Endodermal cell (in vitro differentiated cells): ENCODE measurements around the gene SLC9A8. TPM values are rescaled to one million over a fixed set of nuclear protein-coding genes. Genes with fewer than 3 reads are reported as not detected.

Experiments
- DNase-seq: peaks from one replicate; pipeline ENCODE4 v3.0.0-alpha.2; 2017
- H3K27ac ChIP-seq: 2 replicates; pipeline ENCODE4 v1.5.1; 2013; ENCODE audit warnings: mild to moderate bottlenecking, low read depth, low read length, moderate library complexity
- H3K27me3 ChIP-seq: 2 replicates; pipeline ENCODE4 v1.6.1; 2013; ENCODE audit warnings: mild to moderate bottlenecking, low read length, moderate library complexity; ENCODE audit not compliant: insufficient read depth, control insufficient read depth, poor library complexity, severe bottlenecking
- H3K36me3 ChIP-seq: 2 replicates; pipeline ENCODE4 v1.7.0; 2013; ENCODE audit warnings: mild to moderate bottlenecking, low read length, moderate library complexity; ENCODE audit not compliant: control insufficient read depth, insufficient read depth
- H3K4me1 ChIP-seq: one replicate; pipeline ENCODE4 v1.7.0; 2013; ENCODE audit warnings: low read length; ENCODE audit not compliant: control insufficient read depth, insufficient read depth
- H3K4me3 ChIP-seq: 2 replicates; pipeline ENCODE4 v1.5.1; 2013; ENCODE audit warnings: mild to moderate bottlenecking, low read length, moderate library complexity
- H3K9ac ChIP-seq: 2 replicates; pipeline ENCODE4 v1.6.1; 2013; ENCODE audit warnings: mild to moderate bottlenecking, low read length, moderate library complexity; ENCODE audit not compliant: poor library complexity, severe bottlenecking; ENCODE audit errors: extremely low read depth
- H3K9me3 ChIP-seq: 2 replicates; pipeline ENCODE4 v1.6.1; 2013; ENCODE audit warnings: mild to moderate bottlenecking, low read length, moderate library complexity; ENCODE audit not compliant: control insufficient read depth
- H3K27ac Mint-ChIP-seq: 2 replicates; pipeline ENCODE4 v1.8.0; 2020; ENCODE audit warnings: mixed read lengths
- H3K27me3 Mint-ChIP-seq: 2 replicates; pipeline ENCODE4 v1.8.0; 2021; ENCODE audit warnings: mild to moderate bottlenecking, mixed read lengths; ENCODE audit not compliant: insufficient read depth
- H3K36me3 Mint-ChIP-seq: 2 replicates; pipeline ENCODE4 v1.8.0; 2020; ENCODE audit warnings: low read depth, mixed read lengths
- H3K4me1 Mint-ChIP-seq: 2 replicates; pipeline ENCODE4 v1.8.0; 2020; ENCODE audit warnings: mixed read lengths
- H3K4me3 Mint-ChIP-seq: 2 replicates; pipeline ENCODE4 v1.8.0; 2020; ENCODE audit warnings: mild to moderate bottlenecking, moderate library complexity, mixed read lengths
- H3K9me3 Mint-ChIP-seq: 2 replicates; pipeline ENCODE4 v1.8.0; 2020; ENCODE audit warnings: mild to moderate bottlenecking, mixed read lengths
- WGBS, 2 experiments: methylation state at CpG; one replicate each; pipeline versions ENCODE4 v1.1.5 to v1.1.7; 2013; ENCODE audit warnings: missing lambda C conversion rate in 2 of 2, mixed read lengths in 1 of 2; ENCODE audit not compliant: insufficient coverage in 1 of 2, insufficient read length in 1 of 2; 5-methylcytosine and 5-hydroxymethylcytosine counted together
- total RNA-seq, 2 donors: library from RNA; stranded (reverse); fragmentation: NEBNext Ultra II Directional in 1 of 2; extraction: Animal tissue kit (Norgen Biotek cat#: 25700) in 1 of 2; gene quantifications; 2 replicates in 1 of 2; 3 replicates in 1 of 2; pipeline ENCODE4 v1.2.1, GENCODE V29; 2021
- TF ChIP-seq, protein P1 (sequence below): fragments of 200-600 bp; sonication (generic); conservative IDR thresholded peaks from 2 replicates; pipeline ENCODE4 v1.5.0; 2021; ENCODE audit warnings: antibody characterized with exemption, mild to moderate bottlenecking

SLC9A8 gene
- total RNA-seq, 2 donors from 2014 or later, result 8.6 to 10.3 TPM

DNA sequence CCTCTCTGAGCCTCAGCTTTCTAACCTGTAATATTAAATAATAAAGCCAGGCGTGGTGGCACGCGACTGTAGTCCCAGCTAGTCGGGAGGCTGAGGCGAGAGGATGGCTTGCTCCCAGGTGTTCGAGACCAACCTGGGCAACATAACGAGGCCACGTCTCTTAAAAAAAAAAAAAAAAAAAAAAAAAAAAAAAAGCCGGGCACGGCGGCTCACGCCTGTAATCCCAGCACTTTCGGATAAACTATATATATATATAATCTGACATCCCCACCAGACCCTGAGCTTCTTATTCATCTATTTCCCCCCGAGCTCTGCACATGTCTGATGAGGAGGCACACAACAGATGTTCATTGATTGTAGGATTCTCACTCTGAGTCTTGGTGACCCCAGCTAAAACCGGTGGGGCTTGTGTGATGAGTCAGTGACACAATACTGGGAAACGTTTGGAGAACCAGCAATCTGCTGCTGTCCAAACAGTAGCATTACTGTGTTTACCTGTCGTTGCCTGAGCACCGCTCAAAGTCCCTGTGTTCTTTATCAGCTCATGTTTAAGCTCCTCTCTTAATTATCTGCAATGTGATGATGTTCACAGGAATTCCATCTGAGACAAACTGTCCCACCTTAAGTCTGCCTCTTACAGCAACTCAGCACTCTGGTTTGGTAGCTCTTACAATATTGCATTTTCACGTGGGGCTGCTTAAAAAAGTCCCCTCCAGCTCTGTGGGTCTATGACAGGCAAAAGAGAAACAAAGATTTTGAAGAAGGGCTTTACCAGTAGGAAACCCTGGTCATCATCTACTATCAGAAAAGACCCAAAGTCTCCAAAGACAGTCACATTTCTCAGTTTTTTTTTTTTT, 103.7 kb downstream of the SLC9A8 start:
- H3K27ac ChIP-seq, result peak overlapping the region; percentile 100

GRCh38 chr20:49918446-49918845, 105.8 kb downstream of the SLC9A8 start:
- no peak for DNase-seq
- Mint-ChIP-seq H3K4me3 (no peak overlapping the region), H3K36me3 (no peaks in the 10 kb centered on the region), H3K27ac (no peak overlapping the region), H3K27me3 (peaks cover 14% of the 10 kb centered on the region), H3K4me1 (peaks cover 21% of the 10 kb centered on the region), H3K9me3 (peaks cover 11% of the 10 kb centered on the region)
- TF ChIP-seq, protein P1, sequence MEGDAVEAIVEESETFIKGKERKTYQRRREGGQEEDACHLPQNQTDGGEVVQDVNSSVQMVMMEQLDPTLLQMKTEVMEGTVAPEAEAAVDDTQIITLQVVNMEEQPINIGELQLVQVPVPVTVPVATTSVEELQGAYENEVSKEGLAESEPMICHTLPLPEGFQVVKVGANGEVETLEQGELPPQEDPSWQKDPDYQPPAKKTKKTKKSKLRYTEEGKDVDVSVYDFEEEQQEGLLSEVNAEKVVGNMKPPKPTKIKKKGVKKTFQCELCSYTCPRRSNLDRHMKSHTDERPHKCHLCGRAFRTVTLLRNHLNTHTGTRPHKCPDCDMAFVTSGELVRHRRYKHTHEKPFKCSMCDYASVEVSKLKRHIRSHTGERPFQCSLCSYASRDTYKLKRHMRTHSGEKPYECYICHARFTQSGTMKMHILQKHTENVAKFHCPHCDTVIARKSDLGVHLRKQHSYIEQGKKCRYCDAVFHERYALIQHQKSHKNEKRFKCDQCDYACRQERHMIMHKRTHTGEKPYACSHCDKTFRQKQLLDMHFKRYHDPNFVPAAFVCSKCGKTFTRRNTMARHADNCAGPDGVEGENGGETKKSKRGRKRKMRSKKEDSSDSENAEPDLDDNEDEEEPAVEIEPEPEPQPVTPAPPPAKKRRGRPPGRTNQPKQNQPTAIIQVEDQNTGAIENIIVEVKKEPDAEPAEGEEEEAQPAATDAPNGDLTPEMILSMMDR, result no peak
- no peaks in the 10 kb centered on the region for H3K36me3 ChIP-seq
- no peak overlapping the region for H3K4me3 ChIP-seq
- H3K9ac ChIP-seq, result no peak overlapping the region
- WGBS, 2 experiments, result 90% methylated on average over 3 of the region's 3 CpGs
- no peaks in the 10 kb centered on the region for H3K27me3 ChIP-seq
- no peaks in the 10 kb centered on the region for H3K9me3 ChIP-seq
- no peak overlapping the region for H3K27ac ChIP-seq
- H3K4me1 ChIP-seq, result peaks cover 6% of the 10 kb centered on the region

More for the DNA sequence above, 103.7 kb downstream of the SLC9A8 start:
- Histone ChIP-seq H3K27me3 (no peaks in the 10 kb centered on the region), H3K4me1 (peaks cover 6% of the 10 kb centered on the region), H3K4me3 (peak overlapping the region; percentile 98), H3K9me3 (no peaks in the 10 kb centered on the region), H3K36me3 (peaks cover 5% of the 10 kb centered on the region), H3K9ac (peak overlapping the region; percentile 97)
- 62 to 63% methylated on average over 5 to 14 of the region's 19 CpGs for WGBS, 2 experiments
- Mint-ChIP-seq H3K27me3 (peaks cover 9% of the 10 kb centered on the region), H3K9me3 (peaks cover 6% of the 10 kb centered on the region), H3K4me3 (peak overlapping the region; percentile 86), H3K36me3 (no peaks in the 10 kb centered on the region), H3K27ac (peak overlapping the region; percentile 100), H3K4me1 (peaks cover 21% of the 10 kb centered on the region)
- TF ChIP-seq, protein P1, result no peak
- DNase-seq, result peak; percentile 68

DNA sequence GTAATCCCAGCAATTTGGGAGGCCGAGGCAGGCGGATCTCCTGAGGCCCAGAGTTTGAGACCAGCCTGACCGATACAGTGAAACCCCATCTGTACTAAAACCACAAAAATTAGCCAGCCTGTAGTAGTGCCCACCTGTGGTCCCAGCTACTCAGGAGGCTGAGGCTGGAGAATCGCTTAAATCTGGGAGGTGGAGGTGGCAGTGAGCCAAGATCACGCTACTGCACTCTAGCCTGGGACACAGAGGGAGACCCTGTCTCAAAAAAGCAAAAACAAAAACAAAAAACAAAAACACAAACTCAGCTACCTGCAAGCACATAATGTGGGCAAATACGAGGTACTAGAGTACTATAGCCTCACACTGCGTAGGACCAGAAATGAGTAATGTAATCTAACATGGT, 106.4 kb downstream of the SLC9A8 start:
- Histone ChIP-seq H3K27ac (no peak overlapping the region), H3K4me3 (no peak overlapping the region), H3K9me3 (no peaks in the 10 kb centered on the region), H3K27me3 (no peaks in the 10 kb centered on the region), H3K4me1 (peaks cover 4% of the 10 kb centered on the region), H3K36me3 (no peaks in the 10 kb centered on the region), H3K9ac (no peak overlapping the region)
- no peak for DNase-seq
- H3K27ac Mint-ChIP-seq, result no peak overlapping the region
- WGBS, 2 experiments, result 75 to 88% methylated on average over 4 to 7 of the region's 7 CpGs
- TF ChIP-seq, protein P1, result no peak
- no peak overlapping the region for H3K4me3 Mint-ChIP-seq
- peaks cover 14% of the 10 kb centered on the region for H3K27me3 Mint-ChIP-seq
- H3K36me3 Mint-ChIP-seq, result no peaks in the 10 kb centered on the region
- H3K9me3 Mint-ChIP-seq, result peaks cover 11% of the 10 kb centered on the region
- peaks cover 16% of the 10 kb centered on the region for H3K4me1 Mint-ChIP-seq
